Measurements from ENCODE around the gene KIRREL2.
"Not testable (repeated sequence)": the region's sequence is repeated elsewhere in the genome, so short reads cannot be mapped to it uniquely, and the experiment has no call there.

The KIRREL2 gene

GRCh38 chr19:35856546-35857149 lies at the start of gene KIRREL2:
Gene KIRREL2, plus strand, starts transcription at chr19:35856911. Its CDS starts 209 bp downstream, at chr19:35857120.
- peak; percentile 52 for DNase-seq (ENCODE audit: low spot score)

DNA sequence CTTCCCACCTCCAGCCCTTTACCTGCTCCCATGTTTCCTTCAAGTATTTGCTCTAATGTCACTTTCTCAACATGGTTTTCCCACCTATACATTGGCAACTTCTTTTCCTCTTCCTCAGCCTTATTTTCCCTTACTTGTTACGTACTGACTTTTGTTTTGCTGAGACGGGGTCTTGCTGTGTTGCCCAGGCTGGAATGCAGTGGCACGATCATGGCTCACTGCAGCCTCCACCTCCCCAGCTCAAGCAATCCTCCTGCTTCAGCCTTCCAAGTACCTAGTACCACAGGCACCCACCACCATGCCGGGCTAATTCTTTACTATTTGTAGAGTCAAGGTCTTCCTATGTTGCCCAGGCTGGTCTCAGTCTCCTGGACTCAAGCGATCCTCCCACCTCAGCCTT lies 49.1 kb upstream of the KIRREL2 start:
- DNase-seq (ENCODE audit: low spot score): no peak

DNA sequence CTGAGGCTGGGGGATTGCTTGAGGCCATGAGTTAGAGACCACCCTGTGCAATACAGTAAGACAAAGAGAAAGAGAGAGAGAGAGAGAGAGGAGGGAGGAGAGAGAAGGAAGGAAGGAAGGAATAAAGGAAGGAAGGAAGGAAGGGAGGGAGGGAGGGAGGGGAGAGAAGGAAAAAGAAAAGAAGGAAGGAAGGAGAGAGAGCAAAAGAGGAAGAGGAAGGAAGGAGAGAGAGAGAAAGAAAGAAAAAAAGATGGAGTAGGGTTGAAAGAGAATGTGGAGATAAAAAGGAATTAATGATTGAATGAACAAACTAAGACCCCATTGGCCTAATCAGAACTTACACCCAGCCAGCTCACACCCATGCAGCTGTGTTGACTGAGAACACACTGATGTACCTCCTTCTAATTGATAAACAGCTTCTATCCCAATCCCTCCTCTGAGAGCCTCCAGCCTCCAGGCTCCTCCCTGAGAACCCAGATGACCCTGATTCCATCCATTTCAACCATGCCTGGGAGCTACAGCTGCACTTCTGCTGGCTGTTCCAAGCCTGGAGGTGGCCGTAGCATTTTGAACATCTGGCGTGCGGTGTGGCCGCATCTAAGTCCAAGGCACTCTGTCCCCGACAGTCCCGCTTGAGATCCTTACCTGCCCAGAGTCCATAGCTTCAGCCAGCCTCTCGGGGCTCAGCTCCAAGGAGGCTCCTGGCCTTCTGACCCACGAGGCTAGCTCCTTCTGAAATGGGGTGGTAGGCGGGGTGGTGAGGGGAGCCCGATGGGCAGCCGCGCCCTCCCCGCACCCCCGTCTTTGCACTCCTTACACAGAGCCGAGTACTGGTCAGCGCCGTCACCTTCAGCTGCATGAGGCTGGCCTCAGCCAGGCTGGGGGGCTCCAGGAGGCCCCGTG lies 45.1 kb upstream of the KIRREL2 start:
- no peak for DNase-seq (ENCODE audit: low spot score)

DNA sequence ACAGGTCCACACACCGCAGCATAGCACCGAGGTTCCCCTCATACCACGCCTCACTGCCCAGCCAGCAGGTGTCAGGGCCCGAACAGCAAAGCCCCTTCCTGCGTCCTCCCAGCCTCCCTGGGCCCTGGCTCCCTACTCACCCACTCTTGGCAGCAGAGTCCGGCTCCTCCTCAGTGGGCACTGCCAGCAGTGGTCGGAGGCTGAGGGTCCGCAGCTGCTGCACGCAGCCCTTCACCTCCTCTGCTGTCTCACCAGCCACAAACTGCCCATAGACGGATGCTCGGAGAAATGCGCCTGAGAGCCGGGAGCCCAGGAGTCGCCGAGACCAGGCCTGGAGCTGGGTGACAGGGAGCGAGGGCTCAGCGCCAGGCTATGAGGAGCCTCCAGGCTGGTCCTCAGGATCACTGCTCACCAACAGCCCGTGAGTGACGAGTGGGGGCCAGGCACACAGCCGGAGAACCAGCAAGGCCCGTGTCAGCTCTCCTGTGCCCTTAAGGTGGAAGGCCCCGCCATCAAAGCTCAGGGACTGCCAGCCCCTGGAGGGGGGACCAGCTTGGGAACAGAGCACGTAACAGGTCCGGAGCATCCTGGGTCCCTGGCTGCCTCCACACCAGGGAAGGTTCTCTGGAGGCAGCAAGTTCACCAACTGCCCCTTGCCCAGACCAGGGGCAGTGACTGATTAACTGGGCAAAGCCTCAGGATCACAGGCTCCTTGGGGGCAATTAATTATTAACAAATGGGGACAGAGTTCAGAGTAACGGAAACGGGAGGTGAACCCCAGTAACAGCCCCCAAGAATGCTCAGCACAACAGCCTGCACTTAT lies 44.3 kb upstream of the KIRREL2 start, which contains the start of gene PRODH2:
Gene PRODH2, minus strand, starts transcription at position 626 of the 823 bp plus-strand sequence. Its CDS starts 40 bp downstream, at position 586.
- no peak for DNase-seq (ENCODE audit: low spot score)

DNA sequence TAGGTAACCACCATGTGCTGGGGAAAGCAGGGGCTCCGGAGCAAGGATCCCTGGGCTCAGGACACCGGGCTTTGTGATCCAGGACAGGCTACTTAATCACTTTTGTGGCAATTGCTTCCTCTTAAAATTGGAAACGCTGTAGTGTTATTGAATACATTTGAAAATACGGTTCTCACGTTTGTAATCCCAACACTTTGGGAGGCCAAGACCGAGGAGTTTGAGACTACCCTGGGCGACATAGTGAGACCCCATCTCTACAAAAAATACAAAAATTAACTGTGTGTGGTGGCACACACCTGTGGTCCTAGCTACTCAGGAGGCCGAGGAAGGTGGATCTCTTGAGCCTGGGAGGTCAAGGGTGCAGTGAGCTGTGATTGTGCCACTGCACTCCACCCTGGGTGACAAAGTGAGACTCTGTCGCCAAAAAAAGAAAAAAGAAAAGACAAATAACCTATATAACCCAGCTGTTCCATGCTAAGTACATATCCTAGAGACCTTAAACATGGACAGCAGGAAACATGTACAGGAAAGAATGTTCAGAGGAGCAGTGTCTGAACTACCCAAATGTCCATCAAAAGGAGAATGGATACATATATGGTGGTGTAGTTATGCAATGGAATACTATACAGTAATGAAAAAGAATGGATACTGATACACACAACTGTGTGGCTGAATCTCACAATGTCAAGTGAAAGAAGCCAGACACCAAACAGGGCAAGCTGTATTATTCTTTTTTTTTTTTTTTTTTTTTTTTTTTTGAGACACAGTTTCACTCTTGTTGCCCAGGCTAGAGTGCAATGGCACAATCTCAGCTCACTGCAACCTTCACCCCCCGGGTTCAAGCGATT lies 43.4 kb upstream of the KIRREL2 start:
- no peak for DNase-seq (ENCODE audit: low spot score)

DNA sequence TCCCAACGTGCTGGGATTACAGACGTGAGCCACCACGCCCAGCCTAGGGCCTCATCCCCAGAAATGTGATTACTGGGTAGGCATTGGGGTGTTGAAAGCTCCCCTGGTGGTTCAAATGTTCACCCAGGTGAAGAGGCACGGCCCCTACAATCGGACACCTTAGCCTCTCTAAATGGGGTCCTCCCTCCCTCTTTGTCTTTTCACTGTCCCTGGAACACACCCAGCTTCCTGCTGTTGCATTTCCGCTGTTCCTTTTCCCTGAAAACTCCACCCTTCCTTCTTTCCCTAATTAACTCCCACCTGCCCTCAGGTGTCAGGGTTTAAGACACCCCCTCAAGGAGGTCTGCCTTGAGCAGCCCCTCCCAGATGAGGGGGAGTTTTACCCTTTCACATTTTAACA lies 40.4 kb upstream of the KIRREL2 start:
- DNase-seq (ENCODE audit: low spot score): no peak

- DNase-seq (ENCODE audit: low spot score): no peak
Measured at GRCh38 chr19:35816846-35817245, 39.9 kb upstream of the KIRREL2 start.

DNA sequence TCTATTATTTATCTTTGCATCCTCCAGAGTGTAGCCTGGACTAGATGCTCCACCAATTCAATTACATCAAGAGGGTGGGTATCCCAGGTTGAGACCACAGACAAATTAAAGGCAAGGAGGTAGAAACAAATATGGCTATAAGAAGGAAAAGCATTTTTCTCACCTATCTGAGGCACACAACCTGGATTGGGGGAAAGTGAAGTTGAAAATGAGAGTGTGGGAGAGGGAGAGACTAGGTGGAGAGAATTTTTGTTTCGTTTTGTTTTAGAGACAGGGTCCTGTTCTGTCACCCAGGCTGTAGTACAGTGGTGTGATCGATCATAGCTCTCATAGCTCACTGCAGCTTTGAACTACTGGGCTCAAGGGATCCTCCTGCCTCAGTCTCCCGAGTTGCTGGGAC lies 38.3 kb upstream of the KIRREL2 start:
- DNase-seq (ENCODE audit: low spot score): no peak

DNA sequence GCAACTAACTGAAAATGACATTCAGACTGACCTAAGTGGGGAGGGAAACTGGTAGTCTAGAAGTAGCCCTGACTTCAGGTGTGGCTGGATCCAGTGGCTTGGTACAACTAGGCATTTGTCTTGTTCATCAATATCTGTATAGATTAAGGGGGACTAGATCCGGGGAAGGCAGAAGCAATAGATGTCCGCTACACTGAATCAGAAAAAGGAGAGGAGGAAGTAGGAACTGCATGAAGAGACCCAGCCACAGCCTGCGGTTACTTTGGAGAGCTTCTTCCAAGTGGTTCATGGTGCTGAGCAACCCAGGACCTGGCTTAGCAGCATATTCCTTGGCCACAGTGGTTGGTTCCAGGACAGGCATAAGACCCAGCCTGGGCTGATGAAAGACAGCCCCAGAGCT lies 34.1 kb upstream of the KIRREL2 start:
- DNase-seq (ENCODE audit: low spot score): no peak

DNA sequence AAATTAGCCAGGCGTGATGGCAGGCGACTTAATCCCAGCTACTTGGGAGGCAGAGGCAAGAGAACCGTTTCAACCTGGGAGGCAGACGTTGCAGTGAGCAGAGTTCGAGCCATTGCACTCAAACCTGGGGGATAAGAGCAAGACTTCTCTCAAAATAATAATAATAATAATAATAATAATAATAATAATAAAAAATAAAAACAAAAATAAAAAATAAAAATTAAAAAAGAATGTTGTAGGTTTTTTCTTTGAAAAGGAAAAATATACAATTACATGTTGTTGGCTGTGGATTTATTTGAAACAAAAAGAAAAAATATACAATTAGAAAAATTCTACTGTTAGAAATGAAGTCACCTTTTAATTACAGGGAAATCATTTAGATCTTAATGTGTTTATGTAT lies 32.6 kb upstream of the KIRREL2 start:
- DNase-seq (ENCODE audit: low spot score): no peak

DNA sequence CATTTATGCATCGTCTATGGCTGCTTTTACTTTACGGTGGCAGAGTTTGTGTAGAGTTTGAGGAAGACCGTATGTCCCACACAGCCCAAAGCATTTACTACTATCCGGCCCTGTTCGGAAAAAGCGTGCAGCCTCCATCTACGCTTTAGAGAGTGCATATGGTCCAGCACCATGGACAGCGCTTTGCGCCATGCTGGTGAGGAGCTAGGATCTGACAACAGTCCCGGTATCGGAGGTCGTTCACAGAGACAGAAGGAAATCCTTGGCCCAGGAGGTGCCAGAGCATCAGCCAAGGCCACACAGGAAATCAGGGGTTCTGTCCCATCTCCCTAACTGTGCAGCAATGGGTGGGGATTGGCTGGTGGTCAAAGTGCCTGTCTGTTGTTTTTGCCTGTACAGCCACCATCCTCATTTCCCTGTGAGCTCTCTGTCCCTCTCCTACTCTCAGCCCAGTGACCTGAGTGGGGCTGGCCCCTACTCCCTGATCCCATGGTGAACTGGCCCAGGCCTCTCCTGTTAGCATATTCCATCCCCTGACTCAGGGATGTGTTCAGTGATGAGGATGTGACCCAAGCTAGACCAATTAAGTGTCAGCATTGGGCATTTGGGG lies 27.9 kb upstream of the KIRREL2 start:
- DNase-seq (ENCODE audit: low spot score): peak; percentile 84

DNA sequence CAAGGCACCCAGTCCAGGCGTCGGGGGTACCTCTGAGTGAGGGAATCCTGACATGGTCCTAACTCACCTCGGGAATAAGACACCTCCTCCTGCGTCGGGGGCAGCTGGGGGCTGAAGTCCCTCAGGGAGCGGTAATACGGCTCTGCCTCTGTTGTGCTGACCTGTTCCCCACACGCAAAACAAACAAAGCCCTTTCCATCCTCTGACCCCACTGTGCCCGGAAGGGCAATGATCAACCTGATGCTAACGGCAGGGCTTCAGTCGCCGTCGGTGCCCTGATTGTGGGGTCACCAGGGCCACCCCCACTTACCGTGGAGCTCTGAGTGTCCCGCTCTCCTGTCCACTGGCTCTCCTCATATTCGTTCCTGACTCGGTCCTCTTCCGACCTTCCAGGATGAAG lies 25.7 kb upstream of the KIRREL2 start:
- DNase-seq (ENCODE audit: low spot score): no peak

- no peak for DNase-seq (ENCODE audit: low spot score)
Measured at GRCh38 chr19:35832054-35832453, 24.7 kb upstream of the KIRREL2 start.

DNA sequence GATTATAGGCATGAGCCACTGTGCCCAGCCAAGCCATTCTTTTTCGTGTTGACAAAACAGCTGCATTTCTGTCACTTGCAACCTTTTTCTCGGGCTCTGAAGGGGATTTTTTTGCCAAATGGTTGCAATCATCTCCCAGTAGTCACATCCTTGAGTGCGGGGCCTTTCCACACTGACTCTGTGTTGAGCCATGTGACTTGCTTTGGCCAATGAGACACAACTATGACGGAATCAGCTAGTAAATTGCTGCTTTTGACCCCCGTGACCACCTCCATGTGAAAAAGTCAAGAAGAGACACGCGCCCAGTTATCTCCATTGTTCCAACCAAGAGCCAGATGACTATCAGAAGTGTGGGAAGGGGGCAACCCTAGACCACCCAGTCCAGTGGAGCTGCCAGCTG lies 22.7 kb upstream of the KIRREL2 start:
- DNase-seq (ENCODE audit: low spot score): no peak

- DNase-seq (ENCODE audit: low spot score): not testable (repeated sequence)
Measured at GRCh38 chr19:35836096-35836495, 20.6 kb upstream of the KIRREL2 start.

GRCh38 chr19:35841961-35842595 lies 14.6 kb upstream of the KIRREL2 start:
- no peak for DNase-seq (ENCODE audit: low spot score)

DNA sequence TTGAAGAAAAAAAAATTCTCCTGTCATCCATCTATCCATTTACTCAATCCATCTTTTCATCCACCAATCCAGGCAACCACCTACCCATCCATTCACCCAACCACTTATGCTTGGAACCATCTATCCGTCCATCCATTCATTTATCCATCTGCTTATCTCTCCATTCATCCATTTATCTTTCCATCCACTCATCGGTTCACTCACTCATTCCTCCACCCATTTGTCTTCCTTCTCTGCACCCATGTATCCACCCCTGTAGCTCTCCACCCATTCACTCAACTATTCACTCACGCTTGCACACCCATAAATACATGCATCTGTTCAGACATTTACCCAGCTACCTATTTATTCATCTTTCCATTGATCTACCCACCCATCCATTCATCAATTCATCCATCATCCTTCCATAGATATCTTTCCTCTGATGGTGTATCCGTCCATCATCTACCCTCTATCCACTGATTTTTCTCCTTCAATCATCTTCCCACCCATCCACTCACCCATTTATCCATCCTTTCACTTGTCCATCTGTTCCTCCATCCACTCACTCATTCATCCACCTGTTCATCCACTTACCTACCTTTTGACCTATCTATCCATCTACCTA lies 13.9 kb upstream of the KIRREL2 start:
- no peak for DNase-seq (ENCODE audit: low spot score)

GRCh38 chr19:35843676-35844481 lies 12.8 kb upstream of the KIRREL2 start:
- DNase-seq (ENCODE audit: low spot score): peak; percentile 5

DNA sequence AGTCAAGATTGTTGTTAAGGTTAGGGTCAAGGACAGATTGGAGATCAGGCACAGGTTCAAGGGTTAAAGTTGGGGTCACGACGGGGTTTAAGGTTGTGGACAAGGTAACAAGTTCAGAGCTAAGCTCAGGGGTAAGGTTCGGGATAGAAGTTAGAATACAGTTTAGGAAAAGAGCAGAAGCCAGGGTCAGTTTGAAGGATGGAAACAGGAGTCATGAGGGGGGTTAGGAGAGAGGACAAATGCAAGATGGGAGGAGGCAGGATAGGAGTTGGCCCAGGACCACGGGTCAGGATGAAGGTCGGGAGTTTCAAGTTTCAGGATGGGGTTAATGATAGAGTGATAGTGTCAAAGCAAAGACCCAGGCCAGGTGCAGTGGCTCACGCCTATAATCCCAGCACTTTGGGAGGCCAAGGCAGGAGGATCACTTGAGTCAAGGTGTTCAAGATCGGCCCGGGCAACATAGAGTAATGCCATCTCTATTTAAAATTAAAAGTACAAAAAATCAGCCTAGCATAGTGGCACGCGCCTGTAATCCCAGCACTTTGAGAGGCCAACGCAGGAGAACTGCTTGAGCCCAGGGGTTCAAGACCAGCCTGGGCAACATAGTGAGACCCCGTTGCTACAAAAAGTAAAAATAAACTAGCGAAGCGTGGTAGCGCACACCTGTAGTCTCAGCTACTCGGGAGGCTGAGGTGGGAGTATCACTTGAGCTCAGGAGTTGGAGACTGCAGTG lies 12.1 kb upstream of the KIRREL2 start:
- no peak for DNase-seq (ENCODE audit: low spot score)
